DMS53 treated with DMSO at 0.1 percent for 48 hours (cell line): ENCODE data around the gene TEPSIN.
"Not testable (repeated sequence)": the region's sequence is repeated elsewhere in the genome, so short reads cannot be mapped to it uniquely, and the experiment has no call there.

Experiments
- DNase-seq: peaks from one replicate; lab custom pipeline; 2025; ENCODE audit not compliant: unreplicated experiment; lab: John Stamatoyannopoulos, UW

TEPSIN gene

DNA sequence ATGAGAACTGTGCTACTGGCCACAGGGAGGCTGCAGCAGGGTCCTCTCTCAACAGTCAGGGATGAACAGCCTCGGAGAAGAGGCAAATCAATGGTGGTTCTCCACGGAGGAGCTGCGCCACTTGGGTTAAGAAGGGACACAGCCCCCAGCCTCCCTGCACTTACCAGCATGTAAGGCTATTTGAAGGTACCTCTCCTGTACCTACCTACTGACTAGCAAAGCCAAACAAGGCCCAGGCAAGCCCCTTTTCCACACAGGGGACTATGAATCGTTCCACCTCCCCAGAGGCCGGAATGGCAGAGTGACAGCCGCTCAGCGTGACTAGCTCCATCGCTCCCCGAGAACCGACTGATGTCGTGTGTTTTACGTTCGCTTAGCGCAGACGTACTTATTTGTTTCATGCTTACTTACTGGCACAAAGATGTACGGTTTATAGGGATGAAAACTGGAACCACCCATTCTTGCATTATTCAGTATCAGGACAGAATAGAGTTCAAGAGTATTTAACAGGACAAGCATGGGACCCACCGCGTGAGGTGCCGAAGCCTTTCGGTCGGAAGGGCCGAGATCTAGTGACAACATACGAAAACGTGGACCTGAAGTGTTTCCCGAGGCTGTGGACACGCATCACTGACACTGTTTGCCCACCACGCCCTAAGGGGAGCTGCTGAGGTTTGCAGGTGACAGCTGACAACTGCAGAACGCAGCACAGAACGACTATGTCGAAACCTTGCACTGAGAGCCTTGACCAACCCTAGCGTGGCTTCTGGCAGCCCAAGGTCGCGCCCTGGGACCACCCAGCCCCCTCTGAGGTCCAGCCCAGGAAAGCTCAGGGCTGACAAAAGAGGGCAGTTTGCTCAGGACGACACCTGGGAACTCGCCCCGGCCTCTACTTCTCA lies 1.0 kb downstream of the TEPSIN start:
- DNase-seq, result peak; percentile 41

- DNase-seq, result no peak
Observed at GRCh38 chr17:81236784-81237183, 2.1 kb downstream of the TEPSIN start.

- DNase-seq, result no peak
Observed at GRCh38 chr17:81235822-81236740, 2.8 kb downstream of the TEPSIN start.

DNA sequence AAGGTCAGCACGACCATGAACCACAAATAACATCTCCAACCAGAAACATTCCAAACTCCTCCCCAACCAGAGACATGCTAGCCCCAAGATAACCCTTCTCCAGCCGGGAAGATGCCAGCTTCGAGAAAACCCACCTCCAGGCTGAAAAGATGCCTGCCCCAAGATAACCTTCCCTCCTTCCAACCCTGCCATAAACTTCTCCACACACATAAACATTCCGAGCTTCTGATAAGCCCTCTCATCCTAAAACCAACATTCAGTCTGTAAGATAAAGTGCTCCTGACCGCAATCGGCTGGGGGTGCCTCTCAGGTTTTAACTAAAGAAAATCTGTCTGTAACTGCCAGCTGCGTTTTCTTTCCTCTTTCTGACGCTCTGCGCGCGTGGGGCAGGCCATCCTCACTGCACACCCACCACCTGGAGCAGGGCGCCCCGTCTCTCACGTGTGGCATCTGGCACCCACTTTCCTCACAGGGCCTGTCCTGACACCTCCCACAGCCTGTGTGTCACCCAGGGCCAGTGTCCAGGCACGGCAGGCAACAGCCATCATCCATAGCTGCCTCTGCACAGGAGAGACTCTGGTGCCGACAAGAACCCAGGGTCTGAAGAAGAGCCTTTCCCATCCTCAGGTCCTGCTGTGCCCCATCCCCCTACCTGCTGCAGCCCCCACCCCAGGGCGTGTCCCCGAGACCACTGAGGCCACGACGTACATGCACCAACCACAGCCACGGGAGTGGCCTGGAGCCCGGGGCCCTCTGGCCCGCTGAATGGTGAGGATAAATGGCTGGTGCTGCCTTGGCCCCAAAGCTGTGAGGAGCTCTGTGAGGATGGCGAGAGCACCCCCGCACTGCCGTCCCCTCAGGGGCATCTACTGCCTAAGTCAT lies 3.7 kb downstream of the TEPSIN start:
- no peak for DNase-seq

DNA sequence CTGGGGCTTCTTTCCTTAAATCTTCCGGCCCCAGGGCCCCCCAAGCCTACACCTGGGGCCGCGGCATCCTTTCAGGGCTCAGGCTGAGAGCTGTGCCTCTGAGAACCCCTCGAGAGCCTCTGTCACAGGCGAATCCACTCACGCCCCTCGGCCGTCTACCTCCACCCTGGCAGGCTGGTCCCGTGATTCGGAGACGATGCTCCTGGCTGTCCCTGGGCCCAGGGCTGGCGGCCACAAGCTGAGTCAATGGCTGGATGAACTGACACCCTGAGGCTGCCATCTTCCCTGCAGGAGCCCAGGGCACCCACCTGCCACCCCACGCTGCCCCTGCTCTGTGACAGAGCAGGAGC lies 4.4 kb downstream of the TEPSIN start:
- DNase-seq, result no peak

DNA sequence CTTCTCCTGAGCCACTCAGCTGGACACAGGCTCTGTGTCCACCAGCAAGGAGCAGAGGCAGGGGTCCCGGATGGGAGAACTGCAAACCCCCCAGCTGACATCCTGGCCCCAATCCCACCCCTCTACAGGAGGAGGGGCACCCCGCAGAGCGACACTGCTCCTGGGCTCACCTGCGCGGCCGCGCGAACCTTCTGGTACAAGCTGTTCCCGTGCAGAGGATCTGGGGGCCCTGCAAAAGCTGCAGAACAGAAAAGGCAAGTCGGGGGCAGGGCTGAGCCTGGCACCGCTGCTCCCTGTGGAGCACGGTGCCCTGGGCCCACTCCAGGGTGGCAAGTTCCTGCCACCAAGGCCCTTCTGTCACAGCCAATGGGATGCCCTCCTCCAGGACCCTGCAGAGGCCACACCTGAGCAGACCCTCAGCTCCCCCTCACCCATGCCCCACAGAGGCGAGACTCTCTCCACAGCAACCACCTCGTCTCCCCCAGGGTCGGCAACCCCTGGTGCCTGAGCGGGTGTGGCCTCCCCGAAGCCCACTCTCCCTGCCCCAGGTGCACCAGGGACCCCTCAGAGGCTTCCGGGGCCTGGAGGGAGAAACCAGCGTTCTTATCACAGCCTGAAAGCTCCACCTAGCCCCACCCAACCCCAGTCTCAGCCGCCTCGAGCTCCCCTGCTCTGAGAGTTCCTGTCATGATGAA lies 4.9 kb downstream of the TEPSIN start:
- DNase-seq, result no peak

DNA sequence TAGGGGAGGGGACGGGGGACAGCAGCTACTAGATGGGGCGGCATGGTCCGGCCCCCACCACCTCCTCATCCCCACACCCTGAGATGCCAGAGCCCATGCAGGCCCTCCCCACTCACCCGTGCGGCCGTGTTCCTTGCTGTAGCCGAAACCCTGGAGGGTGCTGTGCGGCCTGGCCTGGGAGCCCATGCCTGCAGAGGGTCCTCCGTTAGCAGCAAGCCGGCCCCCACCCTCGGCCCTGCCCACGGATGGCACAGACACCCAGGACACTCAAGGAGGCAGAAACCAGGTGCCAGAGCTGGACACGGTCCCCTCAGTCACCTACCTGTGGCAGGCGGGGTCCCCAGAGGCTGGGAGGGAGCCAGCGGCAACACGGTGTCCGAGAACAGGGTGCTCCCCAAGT lies 5.5 kb downstream of the TEPSIN start:
- DNase-seq, result no peak

- DNase-seq, result no peak
Observed at GRCh38 chr17:81232616-81233241, 6.1 kb downstream of the TEPSIN start.

DNA sequence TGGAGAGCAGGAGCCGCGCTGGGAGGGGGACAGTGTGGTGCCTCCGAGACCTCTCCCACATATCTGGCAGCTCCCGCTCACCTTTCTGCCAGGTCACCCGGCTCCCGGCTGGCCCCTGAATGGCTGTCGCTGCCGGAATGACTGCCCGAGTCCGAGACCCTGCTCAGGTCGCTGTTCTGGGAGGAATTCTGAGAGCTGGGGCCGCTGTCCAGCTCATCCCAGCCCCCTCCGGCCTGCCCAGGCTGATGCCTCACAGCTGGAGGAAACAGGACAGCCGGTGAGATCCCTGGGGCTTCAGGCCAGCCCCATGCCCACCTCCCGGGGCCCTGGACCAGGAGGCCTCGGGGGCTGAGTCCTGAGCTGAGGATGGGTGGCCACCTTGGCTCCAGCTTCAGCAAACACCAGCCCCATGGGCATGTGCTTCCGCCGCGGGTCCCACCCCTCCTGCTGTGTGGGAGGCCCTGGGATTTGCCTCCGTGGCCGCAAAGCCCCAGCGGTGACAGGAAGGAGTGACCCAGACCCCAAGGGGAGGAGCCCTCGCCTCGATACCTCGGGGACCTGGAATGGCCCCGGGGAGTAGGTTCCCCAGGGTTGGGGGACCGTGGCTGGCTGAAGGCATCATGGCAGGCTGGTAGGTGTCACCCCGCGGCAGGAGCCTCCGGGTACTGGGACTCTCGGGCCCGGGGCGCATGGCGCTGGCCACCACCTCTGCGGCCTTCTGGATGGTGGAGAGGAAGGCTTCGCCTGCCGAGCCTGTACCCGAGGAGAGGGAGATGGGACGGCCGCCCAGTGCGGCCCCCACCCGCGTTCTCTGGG lies 6.9 kb downstream of the TEPSIN start:
- DNase-seq, result no peak

DNA sequence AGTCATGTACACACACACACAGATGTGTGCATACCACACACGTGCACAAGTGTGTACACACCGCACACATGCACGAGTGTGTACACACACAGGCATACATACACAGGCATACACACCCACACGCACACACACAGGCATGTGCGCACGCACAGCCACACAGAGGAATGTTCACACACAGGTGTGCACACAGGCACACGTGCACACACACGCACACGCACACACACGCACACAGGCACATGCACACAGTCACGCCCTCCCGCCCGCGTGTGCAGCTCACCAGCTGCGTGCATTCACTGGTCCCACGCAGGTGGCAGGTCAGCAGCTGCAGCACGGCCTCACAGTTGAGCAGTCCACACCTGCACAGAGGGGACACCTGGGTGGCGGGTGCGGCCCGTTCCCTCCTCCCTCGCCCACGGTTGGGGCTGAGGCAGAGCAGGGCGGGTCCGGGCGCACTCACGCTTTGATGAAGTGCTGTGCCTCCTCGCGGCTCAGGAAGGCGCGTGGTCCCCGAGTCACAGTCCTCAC lies 7.7 kb downstream of the TEPSIN start:
- DNase-seq, result no peak

- no peak for DNase-seq
Observed at GRCh38 chr17:81230043-81230820, 8.6 kb downstream of the TEPSIN start.

DNA sequence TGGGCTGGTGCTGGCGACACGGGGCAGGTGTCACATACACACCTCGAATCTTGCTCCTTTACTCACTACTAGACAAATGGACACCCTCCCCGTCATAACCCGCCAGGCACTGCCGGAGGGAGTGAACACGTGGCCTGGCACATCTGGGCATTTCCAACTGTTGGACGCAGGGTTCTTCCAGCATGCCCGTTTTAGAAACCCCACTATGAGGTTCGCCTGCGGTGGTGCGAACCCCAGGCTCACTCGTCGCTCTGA lies 9.3 kb downstream of the TEPSIN start:
- no peak for DNase-seq

GRCh38 chr17:81228834-81229665 lies 9.8 kb downstream of the TEPSIN start:
- no peak for DNase-seq

GRCh38 chr17:81228420-81228819 lies 10.4 kb downstream of the TEPSIN start:
- no peak for DNase-seq

DNA sequence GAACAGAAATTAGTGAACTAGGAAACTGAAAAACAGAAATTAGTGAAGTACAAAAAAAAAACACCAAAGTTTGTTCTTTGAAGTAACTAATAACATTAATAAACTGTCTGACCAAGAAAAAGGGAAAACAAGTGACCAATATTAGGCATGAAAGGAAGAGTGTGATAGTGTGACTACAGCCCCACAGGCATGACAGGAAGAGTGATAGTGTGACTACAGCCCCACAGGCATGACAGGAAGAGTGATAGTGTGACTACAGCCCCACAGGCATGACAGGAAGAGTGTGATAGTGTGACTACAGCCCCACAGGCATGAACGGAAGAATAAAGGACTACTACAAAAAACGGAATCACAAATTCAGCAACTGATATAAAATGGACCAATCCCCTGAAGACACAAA lies 11.2 kb downstream of the TEPSIN start:
- DNase-seq, result not testable (repeated sequence)

DNA sequence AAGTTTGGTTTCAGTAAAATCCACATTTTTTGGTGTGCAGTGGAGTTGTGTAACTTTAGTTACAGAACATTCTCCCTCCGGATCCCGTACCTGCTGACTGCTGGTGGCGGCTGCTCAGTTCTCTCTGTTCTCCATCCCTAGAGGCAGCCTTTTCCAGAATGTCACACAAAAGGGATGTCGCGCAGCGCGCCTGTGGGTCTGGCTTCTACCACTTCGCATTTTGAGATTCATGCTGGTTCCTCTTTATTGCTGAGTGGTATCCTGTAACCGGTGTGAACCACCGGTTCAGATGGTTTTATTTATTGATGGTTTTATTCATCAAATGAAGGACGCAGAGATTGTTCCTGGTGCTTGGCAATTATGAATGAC lies 15.1 kb downstream of the TEPSIN start:
- DNase-seq, result peak; percentile 48

GRCh38 chr17:81222906-81223761 lies 15.7 kb downstream of the TEPSIN start, which contains the start of gene CEP131:
TSS of gene CEP131 (minus strand) at chr17:81222965. CDS start at chr17:81220056, 2,909 bp downstream.
- peak; percentile 94 for DNase-seq
